GM19452 (cell line): ENCODE measurements around the gene PVR.
"Not testable (repeated sequence)": the region's sequence is repeated elsewhere in the genome, so short reads cannot be mapped to it uniquely, and the experiment has no call there.

ENCODE experiments used
- ATAC-seq: cut with Tn5 transposase; IDR thresholded peaks from one replicate; pipeline ENCODE4 v1.9.1; 2021; ENCODE audit not compliant: unreplicated experiment

PVR gene

DNA sequence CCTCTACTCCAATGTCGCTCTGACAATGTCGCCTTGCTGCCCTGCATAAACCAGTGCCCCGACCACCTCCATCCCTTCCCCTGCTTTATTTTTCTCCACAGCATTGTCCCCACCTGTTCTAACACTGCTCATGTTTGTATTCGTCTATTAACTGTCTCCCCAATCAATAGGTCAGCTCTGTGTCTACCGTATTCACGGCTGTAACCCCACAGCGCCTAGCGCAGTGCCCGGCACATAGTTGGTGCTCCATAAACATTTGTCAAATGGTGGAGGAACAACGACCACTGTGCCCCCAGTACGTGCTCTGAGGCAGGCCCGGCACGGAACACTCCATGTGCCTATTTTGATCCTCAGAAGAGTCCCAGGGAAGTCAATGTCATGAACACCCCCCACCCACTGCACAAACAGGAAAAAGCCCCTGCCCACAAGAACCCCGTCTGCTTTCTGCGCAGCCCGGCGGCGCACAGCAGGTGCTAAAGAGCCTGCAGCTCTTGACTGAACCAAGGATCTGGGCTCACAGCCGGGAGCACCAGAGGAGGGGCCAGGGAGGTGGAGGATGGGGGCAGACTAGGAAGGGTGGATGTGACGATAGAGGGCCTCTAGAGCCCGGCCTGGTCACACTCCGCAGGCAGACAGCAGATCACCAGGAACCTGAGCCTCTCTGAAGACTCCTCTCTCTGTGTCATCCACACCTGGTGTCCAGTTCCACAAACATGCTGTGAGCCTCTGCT is 53.4 kb downstream of the PVR start:
- no peak for ATAC-seq

DNA sequence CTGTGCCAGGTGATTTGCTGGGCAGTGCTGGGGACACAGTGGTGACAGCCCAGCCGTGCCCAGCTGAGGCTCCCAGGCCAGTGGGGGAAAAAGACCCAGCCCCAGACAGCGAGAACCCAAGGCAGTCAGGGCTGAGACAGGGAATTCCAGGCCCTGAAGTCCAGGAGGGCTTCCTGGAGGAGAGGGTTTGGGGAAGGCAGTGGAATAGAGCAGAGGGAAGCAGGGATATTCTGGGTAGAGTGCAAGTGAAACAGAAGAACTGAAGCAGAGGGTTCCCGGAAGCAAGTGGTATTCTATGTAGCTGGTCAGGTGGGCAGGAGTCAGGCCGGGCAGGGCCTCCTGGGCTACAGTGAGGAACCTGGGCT is 53.9 kb downstream of the PVR start:
- ATAC-seq, result no peak

DNA sequence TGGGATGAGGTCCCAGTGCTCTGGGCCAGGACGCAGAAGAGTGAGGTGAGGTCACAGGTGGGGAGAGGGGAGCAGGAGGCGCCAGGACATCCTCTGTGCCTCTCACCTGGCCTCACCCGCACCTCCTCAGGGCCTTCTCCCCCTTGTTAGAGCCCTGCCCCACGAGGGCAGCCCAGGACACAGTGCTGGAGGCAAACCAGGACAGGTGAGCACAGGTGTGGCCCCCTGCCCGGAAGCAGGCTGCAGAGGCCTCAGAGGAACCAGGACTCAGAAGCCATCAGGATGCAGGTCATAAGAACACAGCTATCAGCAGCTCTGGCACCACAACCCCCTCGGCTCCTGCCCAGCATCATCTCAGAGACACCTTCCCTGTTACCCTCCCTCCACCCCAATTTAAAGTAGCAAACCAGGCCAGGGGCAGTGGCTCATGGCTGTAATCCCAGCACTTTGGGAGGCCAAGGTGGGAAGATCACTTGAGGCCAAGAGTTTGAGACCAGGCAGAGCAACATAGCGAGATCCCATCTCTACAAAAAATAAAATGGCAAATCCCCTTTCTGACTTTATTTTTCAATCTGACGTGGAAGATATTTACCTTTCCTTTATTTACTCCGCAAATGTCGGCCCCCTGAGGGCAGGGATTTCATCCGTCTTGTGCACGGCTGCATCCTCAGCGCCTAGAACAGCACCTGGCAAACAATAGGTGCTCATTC is 54.9 kb downstream of the PVR start, which contains the start of gene CEACAM16:
Gene CEACAM16, plus strand, starts transcription at position 660 of the 710 bp plus-strand sequence. CDS start 2,306 bp downstream, outside the sequence.
- ATAC-seq, result no peak

DNA sequence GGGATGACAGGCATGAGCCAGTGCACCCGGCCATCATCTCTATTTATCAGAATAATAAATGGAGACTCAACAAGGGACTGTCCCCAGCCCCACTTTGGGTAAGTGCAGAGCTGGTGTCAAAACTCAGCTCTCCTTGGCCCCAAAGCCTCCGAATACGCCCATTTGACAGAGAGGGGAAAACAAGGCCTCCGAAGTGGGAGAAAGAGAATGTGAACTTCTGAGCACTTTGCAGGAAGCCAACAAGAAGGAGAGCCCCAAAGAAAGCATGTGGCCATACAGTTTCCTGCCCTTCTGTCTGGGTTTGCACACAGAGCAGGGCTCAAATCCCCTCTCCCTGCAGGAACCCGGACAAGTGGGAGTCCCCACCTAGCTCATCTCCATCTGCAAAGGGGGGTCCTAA is 56.8 kb downstream of the PVR start:
- ATAC-seq, result no peak

DNA sequence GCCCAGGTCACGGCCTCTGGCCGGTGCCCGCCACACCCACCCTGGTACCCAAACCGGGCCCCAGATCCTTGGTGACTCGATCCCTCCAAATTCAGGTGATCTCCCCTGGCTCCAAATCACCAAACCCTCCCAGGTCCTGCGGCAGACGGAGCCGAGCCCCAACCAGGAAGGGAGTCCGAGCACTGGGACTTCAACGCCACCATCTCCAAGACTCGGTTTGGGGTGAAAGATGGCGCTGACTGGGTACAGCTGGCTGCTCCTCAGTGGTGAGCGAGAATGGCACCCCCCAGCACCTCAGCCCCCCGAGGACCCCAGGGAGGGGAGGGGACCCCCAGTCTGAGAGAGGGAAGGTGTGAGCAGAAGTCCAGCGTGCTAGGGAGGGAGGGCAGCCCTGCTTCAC is 57.5 kb downstream of the PVR start:
- no peak for ATAC-seq

DNA sequence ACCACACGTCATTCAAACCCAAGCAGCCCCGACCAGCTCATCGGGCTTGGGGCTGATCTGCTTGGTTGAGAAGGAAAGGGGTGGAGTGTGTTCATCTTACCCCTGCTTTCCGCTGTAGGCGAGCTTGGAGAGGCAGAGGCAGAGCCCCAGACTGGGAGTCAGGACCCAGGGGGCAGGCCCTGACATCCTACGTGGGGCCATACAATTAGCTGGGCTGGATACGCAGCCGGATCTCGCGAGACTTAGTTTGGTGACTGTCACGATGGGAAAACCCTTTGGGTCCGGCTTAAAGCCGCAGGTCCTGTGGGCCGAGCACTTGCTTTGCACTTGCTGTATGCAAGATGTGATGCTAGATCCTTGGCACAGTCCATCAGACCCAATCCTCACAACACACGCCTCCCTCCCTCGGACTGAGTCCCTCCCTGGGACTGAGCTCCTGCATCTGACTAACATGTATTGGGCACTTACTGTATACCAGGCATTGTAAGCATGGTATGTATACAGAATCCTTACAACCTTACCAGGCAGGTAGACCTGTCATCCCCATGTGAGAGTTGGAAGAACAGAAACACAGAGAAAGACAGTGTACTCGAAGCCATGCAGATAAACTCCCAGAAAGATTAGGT is 59.0 kb downstream of the PVR start:
- ATAC-seq, result no peak

DNA sequence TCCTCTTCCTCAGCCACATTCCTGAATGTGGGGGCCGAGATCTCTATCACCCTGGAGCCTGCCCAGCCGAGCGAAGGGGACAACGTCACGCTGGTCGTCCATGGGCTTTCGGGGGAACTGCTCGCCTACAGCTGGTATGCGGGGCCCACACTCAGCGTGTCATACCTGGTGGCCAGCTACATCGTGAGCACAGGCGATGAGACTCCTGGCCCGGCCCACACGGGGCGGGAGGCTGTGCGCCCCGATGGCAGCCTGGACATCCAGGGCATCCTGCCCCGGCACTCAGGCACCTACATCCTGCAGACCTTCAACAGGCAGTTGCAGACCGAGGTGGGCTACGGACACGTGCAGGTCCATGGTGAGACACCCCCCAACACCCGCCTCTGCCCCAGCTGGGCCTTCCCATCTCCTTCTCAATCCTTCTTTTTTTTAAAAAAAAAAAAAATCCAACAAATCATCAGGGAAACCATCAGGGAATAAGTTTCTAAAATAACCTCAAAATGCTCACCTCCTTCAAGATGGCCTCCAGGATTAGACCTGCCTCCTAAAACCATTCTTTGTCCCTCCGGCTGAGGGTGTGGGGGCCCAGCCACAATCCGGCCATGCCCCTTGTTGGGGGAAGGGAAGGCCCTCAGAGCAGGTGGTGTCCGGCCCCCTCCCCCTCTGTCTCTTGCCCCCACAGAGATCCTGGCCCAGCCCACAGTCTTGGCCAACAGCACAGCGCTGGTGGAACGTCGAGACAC is 59.8 kb downstream of the PVR start:
- no peak for ATAC-seq

DNA sequence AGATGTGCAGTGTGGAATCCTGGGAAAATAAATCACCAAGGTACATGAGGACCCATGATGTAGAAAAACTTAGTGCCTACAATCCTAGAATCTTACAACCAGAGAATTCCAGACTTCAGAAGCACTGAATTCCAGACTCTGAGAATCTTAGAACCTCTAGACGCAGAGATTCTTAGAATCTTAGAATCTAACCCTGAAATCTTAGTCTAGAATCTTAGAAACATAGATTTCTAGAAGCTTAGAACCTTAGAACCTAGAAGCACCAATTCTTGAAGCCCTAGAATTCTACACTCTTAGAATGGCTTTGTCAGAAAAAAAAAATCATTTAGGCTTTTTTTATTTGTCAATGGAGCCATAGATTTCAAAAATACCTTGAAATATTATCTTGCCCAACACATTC is 61.3 kb downstream of the PVR start:
- no peak for ATAC-seq

DNA sequence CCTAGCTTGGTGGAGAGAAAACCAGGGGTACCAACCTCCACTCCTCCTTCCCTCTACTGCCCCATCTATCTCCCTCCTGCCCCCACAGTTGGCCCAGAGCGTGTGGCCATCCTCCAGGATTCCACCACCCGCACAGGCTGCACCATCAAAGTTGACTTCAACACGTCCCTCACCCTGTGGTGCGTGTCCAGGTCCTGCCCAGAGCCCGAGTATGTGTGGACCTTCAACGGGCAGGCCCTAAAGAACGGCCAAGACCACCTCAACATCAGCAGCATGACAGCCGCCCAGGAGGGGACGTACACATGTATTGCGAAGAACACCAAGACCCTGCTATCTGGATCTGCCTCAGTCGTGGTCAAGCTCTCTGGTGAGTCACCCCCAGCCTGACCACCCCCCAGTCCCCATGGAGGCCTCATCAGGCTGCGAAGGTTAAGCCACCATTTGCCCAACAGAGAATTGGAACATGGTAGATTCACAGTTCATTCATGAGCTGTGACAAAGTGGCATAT is 61.8 kb downstream of the PVR start:
- no peak for ATAC-seq

DNA sequence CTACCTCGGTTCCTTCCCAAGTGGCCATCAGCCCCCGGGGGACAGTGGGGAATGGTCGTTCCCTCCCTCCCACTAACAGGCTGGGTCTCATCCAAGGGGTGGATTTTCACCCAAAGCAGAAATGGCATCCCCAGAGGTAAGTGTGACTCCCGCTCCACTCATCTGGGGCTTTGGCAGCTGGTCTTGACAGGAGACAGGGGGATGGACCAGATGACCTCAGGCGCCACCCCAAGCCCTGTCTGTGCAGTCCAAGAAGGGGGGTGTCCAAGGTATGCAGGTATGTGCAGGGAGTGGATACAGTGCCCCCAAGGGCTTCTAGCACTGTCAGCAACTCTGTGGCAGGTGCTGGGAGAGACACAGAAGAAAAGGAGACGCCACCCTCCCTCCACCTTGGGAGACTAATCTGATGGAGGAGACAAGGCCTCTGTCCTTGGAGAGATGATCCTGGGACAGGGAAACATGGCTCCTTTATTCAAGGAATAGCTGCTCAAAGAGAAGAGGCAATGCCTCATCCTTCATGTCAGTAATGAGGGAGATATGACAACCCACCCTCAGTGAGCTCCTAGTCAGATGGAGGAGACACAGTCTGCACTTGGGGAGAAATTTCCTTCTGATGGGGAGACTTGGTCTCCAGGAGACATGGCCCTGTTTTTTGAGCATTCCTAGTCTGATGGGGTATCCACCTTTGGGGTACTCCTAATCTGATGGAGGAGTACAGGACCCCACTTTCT is 63.0 kb downstream of the PVR start:
- ATAC-seq, result no peak

DNA sequence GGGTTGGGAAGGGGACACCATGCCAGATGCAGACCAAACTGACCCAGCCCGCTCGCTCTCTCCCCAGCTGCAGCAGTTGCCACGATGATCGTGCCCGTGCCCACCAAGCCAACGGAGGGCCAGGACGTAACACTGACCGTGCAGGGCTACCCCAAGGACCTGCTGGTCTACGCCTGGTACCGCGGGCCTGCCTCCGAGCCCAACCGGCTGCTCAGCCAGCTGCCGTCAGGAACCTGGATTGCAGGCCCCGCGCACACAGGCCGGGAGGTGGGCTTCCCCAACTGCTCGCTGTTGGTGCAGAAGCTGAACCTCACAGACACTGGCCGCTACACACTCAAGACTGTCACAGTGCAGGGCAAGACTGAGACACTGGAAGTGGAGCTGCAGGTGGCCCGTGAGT is 64.1 kb downstream of the PVR start:
- ATAC-seq, result no peak

DNA sequence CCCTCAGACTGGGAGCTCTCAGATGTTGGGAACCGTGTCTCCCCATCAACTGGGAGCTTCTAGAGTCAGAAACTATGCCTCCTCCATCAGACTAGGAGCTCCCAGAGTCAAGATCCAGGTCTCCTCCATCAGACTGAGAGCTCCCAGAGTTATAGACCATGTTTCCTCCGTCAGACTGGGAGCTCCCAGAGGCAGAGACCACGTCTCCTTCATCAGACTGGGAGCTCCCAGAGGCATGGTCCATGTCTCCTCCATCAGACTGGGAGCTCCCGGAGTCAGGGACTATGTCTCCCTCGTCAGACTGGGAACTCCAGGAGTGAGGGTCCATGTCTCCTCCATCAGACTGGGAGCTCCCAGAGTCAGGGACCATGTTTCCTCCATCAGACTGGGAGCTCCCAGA is 65.2 kb downstream of the PVR start:
- no peak for ATAC-seq

DNA sequence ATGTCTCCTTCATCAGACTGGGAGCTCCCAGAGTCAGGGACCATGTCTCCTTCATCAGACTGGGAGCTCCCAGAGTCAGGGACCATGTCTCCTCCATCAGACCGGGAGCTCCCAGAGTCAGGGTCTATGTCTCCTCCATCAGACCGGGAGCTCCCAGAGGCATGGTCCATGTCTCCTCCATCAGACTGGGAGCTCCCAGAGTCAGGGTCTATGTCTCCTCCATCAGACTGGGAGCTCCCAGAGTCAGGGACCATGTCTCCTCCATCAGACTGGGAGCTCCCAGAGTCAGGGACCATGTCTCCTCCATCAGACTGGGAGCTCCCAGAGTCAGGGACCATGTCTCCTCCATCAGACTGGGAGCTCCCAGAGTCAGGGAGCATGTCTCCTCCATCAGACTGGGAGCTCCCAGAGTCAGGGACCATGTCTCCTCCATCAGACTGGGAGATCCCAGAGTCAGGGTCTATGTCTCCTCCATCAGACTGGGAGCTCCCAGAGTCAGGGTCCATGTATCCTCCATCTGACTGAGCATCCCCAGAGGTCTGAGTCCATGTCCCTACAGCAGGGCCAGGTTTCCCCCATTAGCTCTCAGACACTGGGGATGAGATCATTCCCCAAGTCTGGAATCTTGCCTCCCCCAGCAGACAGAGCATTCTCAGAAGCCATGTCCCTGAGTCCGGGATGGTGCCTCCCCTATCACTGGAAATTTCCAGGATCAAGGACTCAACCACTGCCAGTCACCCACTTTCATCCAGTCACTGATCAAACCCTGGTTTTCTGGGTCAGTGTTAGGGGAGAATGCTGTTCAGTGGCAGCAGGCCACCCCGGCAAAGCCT is 65.9 kb downstream of the PVR start:
- not testable (repeated sequence) for ATAC-seq

DNA sequence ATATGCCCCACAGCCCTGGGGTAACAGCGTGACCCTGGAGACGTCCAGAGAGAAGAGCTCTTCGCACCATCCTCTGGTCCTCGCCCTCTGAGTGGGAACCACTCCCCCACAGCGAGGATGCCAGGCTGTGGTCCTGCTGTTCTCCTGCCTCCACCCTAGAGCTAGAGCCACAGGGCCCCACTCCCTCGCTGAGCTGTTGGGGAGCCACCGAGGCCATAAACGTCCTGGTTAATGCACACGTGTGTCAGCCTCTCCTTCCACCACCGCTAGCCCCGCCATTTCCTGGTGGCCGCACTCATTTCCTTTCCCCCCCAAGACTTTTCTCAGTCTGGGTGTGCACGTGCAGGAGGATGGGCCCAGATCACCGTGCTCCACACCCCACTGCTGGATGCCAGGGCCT is 66.8 kb downstream of the PVR start:
- no peak for ATAC-seq

DNA sequence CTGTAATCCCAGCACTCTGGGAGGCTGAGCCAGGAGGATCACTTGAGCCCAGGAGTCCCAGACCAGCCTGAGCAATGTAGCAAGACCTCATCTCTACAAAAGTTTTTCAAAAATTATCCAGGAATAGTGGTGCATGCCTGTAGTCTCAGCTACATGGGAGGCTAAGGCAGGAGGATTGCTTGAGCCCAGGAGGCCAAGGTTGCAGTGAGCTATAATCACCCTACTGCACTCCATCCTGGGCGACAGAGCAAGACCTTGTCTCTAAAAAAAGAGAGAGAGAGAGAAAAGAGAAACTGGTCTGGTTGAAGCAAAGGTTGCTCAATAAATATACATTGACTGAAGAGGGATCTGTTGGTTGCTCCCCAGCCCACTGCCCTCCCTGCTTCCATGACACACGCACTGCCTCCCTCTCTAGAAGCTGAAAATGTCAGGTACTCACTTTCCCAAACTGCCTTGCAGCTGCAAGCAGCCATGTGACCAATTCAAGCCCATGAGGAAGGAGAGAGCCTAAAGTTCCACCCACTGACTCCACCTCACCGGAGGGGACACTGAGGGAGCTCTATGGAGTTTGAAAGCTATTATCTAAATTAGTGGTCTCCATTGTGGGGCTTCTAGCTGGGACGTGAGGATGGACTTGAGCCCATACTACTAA is 69.3 kb downstream of the PVR start:
- ATAC-seq, result no peak
